Activated CD4-positive, CD25-positive, alpha-beta regulatory T cell treated with anti-CD3 and anti-CD28 coated beads, Interleukin-2, amount 50 U/mL, for 72 hours (primary cell): ENCODE measurements around the gene USP13.

Experiments
- DNase-seq: peaks from one replicate; pipeline ENCODE4 v3.0.0; 2021

USP13 gene

DNA sequence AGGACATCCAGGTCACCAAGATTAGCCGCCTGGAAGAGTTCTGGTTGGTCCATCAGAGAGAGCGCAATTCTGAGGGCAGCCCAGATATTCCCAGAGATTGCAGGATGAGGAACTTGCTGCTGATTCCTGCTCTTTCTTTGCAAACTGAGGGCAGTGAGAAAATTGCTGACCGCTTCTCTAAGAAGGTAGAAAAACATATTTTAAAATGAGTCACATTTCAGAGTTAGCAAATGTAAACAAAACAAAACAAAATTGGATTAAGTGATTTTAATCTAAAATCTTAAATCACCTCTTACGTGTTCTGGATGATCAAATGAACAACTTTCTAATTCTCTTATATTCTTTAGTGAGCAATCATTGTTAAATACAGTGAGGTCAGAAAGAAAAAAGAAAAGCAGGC is 149.0 kb downstream of the USP13 start:
- no peak for DNase-seq

DNA sequence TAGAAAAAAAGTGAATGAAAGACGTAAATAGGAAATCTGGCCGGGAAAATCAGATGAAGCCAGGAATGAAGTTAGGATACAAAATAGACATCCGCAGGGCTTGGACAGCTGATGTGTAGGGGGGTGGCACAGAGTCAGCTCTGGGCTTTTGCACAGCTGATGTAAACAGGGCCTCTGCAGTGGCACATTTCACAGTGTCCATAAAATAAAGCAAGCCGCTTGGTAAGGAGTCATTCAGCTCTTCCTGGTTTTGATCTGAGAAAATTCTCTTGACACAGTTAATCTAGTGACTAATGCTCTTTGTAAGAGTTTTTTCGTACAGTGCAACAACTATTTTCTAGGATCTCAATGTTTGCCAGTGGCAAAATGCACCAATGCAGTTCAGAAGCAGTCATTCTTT is 153.3 kb downstream of the USP13 start:
- no peak for DNase-seq

DNA sequence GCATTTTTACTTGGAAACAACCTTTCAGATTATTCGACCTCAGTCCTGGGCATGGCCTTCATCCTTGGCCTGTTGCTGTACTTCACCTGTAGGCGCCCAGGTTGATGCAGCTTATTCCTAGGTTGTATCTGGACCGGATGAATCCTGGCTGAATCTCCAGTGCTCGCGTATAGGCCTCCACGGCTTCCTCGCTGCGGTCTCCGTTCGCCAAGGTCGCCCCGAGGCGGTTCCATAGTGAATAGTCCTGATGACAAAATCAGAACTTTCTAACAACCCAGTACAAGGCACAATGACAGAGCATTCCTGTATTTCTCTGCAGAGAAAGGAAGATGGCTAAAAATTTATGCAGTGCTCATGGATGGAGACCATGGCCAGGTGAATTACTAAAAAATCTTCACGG is 154.7 kb downstream of the USP13 start:
- DNase-seq = no peak

DNA sequence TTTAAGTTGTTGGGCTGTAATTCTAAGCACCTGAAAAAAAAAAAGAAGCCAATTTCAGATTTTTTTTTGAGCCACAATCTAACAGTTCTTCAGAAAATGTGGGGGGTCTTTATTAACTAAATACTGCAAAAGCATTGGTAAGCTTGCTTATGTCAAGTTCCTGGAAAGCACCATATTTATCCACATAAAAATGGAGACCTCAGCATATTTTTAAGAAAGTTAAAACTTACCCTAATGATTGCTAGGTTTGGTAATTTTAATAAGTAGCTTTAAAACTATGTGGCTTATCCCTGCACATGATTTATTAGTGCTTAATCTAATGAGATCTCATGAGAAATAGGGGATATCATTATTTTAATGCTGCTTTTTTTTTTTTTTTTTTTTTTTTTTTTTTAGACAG is 156.8 kb downstream of the USP13 start:
- DNase-seq = no peak

DNA sequence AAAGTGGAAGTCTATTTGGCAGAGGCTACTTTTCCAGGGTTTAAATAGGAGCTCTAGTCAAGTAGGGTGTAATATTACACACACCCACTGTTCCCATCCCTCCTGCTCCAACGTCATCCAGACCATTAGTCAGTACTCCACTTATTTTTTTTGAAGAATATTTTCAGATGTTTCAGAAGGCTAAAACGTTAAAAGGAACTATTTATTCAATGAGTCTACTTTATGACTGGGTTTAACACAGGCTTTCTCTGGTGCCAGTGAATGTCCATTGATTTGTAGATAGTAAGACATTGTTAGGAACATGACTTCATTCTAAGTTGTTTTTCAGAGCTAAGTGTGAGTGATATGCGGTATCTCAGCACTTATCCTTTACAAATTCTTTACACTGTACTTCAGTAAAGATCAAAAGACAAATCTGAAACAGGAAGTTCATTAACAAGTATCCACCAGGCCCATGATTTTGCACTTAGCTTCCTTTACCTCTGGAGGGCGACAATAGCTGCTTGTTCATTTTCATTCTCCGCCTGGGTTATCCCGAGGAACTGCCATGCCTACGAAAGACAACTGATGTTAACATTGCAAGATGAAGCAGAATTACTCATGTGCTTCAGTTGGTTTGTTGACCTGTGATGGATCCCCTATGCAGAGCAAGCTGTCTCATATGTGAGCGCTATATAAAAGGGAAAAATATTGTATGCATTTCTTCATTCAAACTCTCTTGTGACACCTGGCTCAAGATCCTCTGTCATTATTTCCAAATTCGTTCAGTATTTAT is 158.7 kb downstream of the USP13 start:
- DNase-seq = no peak

DNA sequence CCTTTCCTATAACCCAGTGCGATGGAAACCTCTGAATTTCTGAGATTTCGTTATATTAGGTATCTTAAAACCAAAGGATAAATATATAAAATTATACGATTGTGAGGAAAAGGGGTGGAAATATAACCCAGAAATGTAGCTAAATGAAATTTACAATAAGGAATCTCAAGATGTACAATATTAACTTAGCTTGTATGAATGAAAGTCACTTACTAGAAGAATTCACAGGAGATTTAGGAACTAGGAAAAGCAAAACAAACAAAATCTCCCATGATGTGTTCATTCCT is 159.2 kb downstream of the USP13 start:
- no peak for DNase-seq

DNA sequence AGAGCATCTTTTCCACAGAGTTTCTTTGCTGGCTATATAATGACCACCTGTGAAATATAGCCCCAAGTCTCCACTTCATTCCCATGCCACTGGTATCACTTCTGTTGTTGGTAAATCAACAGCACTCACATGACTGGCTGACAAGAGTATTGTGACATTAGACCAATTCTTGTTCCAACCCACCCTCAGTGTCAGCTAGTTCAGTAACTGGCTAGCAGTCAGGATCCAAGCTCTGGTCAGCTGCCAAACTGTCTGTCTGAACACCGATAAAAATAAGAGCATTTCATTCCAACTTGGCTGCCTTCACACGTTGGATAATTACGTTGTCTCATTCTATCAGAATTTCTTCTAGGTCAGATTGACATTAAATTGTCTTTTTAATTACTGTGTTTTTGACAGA is 166.5 kb downstream of the USP13 start:
- no peak for DNase-seq

DNA sequence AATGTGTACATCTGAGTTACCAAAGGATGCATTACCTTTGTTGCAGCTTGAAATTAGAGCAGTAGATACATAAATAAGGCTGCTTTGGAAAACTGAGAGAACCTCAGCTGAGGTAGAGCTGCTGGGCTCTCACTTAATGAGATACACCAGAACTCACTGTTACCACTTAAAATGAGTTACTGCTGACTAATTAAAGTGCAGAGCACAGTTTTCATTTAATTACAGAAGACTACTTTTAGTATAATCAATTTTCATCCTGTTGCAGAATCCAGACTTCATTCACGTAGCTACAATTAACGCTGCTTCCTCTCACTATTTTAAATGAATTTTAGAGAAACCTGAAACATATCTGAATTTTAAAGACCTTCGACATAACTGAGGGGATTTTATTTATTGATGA is 169.5 kb downstream of the USP13 start:
- DNase-seq = no peak

DNA sequence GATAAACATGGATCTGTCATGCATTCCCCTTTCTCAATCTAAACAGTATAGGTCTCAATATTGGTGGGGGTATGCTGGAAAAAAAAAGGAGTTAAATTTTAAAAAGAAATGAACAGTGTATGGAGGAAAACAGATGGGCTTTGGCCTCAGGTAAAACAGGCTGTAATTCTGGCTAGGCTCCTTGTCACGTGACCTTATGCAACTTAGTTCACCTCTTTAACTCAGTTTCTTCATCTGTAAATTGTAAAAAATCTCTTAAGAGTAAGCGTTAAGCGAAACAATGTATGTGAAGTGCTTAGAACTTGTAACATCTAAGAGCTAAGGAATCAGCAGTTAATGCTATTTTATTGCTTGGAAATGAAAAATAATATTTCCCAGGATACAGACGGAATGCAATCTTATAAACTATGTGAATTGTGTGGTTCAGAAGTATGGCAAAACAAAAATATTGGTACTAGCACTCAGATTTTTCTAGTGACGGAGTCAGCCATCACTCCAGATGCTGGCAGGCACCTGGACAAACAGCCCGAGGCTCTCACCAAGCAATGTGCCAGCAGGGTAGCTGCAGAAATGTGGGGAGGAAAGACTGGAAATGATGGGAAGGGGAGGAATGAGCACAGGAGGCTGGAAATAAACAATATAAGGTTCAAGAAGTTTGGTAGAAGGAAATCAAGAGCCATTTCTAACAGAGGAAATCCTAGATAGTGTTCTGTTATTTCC is 172.8 kb downstream of the USP13 start:
- DNase-seq = no peak

DNA sequence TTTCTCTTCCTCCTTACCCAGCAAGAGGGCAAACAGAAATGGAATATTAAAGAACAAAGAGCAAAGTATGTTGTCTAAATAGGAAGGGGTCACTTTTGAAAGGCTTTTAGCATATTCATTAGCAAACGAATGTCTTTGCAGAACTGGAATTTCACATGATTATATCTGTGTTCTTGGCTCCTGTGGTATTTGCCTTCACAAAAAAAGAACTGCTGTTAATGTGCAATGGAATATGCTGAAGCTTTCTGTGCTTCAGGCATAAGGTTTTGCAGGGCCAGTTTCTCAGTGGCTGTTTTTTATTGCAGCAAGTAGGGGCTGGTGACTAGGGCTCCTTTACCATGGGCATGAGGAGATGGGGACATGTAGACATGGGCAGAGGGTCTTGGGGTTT is 173.4 kb downstream of the USP13 start:
- no peak for DNase-seq

DNA sequence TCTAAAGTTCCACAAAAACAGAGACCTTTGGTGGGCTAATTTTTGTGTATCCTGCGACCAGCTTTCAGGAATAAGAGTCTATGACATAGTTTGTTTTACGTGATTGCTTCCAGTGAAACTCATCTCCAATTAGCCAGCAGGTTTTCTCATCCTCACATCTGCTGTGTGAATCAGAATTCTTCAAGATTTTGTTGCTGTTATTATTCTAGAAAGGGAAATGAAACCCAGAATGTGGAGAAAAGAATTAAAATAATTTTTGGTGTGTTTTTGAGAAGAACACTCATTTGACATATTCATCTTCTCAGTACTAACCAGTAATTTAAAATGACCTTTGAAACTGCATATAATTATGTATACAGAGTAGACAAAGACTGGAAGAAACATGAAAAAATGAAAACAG is 175.9 kb downstream of the USP13 start:
- no peak for DNase-seq

DNA sequence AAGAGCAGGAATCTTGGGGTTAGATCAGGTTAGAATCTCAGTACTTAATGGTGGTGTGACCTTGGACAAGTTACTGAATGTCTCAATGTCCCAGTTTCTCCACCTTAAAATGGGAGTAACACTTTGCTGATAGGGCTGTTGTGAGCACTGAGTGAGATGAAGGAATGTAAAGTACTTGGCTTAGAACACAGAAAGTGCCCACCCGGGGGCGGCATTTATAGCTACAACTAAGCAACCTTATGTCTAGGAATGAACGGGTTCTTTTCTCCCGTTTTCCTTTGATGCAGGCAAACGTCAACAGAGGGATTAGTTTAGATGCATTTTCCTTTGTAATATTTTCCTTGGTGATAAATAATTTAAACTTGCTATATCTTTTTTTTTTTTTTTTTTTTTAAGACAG is 176.6 kb downstream of the USP13 start:
- DNase-seq = no peak

DNA sequence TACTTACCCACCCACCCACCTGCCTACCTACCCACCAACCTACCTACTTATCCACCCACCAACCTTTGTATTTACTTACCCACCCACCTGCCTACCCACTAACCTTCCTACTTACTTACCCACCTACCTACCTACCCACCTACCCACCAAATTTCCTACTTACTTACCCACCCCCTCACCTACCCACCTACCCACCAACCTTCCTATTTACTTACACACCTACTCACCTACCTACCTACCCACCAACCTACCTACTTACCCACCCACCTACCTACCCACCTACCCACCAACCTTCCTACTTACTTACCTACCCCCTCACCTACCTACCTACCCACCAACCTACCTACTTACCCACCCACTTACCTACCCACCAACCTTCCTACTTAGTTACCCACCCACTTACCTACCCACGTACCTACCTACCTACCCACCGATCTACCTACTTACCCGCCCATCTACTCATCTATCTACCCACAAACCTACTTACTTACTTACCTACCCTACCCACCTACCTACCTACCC is 179.6 kb downstream of the USP13 start:
- DNase-seq = no peak

DNA sequence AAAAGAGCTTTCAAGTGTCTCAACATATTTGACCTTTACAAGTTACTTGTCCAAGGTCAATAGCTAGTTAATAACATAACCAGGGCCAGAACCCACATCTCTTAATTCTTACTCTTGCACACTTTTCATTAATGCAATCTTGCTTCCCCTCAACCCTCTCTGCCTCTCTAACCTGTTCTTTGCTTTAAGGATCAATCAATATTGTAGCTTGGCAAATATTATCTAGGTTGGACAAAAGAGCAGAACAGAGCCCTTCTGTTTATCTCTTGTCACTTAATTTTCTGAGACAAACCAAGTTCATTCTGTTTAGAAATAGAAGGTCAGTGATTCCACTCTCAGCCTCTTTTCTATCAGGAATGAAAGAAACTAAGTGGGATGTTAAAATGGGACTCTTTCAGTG is 180.5 kb downstream of the USP13 start:
- DNase-seq = no peak

DNA sequence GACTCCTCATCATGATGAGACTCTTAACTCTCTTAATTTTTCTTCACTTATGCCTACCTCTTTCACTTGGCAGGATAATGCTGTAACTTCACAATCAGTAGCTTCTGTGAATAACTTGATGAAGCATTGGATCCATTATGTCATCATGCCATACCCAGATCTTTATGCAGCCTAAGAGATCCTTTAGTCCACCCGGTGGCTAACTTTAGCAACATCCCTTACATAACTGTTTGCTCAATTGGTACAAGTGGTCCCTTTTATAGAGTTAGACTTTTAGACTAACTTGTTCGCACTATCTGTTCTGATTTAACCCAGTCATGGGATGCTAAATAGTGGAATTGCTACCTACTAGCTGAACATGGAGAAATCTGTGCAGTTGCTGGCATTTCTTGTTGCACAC is 184.5 kb downstream of the USP13 start:
- no peak for DNase-seq
